ENCODE results near the gene ATP10A. TPM values are rescaled to one million over a fixed set of nuclear protein-coding genes. Genes with fewer than 3 reads are reported as not detected.

Gene ATP10A
- total RNA-seq, 1 donor from 2014 or later: 11.7 TPM

- DNase-seq: no peak
Measured at GRCh38 chr15:25717457-25718168, 145.5 kb downstream of the ATP10A start.

DNA sequence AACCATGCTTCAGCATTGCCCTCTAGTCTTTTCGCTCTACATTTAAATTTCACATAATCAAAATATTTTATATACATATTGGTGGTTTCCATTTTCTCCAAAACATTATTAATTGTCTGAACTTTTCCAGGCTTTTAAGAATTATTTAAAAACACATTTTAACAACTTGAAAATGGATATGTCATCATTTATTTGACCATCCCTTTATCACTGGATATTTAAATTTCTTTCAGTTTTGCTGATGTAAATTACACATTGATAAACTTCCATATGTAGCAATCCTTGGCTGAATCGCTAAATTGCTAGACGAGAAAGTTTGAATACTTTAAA lies 146.0 kb downstream of the ATP10A start:
- DNase-seq: peak; percentile 33

GRCh38 chr15:25716414-25717126 lies 146.6 kb downstream of the ATP10A start:
- no peak for DNase-seq

DNA sequence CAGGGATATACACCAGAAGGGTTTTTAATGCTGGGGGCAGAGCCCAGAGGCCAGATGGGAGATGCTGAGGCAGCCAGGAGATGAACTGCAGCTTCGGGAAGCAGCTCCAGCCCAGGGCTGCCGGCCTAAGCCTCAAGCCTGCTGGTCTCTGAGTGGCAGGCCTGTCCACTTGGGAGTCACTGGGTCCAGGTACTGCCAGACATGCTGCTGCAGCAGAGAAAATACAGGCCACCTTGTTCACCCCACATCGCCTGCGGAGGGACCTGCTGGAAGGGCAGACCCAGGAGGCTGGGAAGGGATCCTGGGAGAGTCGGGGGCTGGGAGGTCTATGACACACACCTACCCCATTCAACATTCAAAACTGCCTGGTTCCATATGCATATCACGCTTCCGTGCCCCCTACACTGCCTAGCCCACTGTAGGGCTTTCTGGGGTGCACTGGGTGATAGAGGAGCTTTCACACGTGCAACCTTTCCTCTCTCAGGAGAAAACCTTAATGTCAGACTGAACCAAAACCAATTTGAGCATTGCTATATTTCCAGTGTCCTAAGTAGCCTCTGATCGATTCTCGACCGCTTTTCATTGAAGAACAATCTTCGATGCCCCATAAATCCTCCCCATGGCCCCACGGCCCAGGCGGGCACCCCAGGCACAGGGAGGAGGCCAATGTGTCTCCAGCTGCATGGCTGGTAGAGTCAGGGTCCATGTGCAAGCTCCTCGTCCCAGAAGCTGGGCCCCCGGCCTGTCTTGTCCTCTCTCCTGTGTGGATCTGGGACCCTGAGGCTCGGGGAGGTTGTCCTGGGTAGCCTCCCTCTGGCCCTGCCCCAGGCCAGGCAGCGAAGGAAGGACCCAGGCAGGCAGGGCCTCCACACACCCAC lies 147.4 kb downstream of the ATP10A start:
- no peak for DNase-seq

GRCh38 chr15:25714538-25714840 lies 148.6 kb downstream of the ATP10A start:
- no peak for DNase-seq

DNA sequence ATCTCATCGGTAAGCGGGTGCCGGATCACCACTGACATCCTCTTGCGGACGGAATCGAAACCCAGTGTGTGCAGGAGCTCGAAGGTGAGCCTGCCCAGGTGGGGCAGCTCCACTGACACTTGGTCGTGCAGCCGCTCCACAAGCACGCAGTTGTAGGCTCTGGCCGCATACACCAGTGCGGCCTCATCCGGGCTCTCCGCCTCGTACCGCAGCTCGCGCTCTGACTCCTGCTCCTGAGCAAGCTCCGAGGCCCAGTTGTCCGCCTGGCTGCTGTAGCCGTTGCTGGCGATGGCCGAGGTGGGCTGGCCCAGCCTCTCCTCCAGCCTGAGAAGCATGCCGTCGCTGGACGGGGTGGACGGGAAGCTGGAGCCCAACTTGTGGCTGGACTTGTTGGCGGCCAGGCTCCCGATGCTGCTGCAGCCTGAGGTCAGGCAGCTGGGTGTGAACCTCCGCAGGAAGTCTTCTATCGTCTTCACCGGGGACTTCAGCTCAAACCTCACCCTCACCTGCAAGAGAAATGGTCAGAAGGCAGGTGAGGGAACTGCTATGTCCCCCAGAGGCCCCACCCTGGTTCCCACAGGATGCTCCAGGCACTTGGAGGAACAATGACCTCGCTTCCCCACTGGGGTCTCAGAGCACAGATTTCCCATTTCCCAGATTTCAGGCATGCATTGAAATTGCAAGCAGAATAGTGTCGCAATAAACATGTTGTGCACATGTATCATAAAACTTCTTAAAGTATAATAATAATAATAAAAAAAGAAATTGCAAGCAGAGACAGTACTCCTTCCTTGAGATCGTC lies 149.2 kb downstream of the ATP10A start:
- no peak for DNase-seq

GRCh38 chr15:25712961-25713355 lies 150.2 kb downstream of the ATP10A start:
- no peak for DNase-seq

- DNase-seq: no peak
Measured at GRCh38 chr15:25712192-25712960, 150.8 kb downstream of the ATP10A start.

- no peak for DNase-seq
Measured at GRCh38 chr15:25711691-25712090, 151.4 kb downstream of the ATP10A start.

DNA sequence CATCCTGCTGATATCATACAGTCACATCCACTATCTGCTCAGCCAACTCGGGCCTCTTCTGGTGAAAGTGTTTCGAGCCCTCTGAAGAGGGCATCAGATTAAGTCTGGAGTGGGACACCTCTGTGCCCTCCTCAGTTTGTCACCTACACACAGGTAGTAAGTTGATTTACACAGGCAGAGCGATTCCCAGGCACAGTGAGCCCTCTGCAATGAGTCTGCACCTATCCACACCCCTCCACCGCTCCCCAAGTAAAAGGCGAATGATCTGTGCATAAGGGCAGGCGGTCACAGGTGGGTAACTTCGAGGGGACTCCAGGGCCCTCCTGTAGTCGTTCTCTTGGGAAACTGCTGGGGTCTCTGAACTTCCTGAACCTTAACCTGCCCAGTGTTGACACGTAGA lies 152.0 kb downstream of the ATP10A start:
- no peak for DNase-seq

DNA sequence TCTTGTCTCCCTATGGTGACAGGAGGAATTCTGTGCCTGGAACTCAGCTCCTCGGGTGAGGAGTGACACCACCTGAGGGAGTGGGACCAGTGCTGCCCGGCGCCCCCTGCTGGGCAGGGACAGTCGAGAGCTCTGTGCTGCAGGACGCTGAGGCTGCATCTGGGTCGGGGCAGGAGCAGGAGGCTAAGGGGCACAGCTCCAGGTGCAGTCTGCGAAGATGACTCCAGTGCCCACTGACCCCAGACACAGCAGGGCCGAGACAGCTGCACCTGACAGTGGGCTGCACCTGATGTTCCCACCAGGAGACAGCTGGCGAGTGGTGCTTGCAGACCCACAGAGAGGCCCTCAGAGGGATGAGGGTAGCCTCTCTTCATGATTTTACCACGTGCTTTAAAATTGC lies 152.9 kb downstream of the ATP10A start:
- no peak for DNase-seq

DNA sequence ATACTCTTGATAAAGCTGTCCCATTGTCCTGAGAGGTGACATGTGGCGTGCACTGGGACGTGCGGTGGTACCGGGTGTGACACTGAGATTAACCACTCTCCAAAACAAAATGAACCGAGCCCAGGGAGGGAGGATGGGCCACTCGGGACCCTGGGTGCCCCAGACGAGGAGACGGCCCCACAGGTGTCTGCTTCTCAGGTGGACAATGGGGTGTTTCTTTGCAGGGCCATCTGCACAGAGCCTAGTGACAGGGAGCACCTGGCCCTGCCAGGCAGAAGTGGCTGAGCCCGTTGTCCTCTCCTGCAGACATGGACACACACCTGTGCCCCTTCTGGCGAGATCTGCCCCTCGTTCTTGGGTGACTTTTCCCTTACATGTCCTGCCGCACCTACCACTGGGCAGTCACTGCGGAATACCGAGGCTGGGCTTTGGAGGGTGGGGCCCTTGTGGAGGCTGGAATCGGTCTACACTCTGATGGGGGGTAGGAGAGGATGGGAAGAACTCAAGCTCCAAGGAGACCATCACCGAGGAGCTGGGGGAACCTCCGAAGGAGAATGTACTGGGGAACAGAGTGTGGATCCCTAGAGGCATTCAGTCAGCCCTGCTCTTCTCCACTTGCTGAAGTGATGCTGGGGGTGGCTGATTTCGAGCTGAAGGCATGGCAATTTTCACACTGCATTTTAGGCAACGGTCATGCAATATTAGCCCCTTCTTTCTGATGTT lies 153.5 kb downstream of the ATP10A start:
- DNase-seq: no peak

- DNase-seq: no peak
Measured at GRCh38 chr15:25708391-25708790, 154.7 kb downstream of the ATP10A start.

DNA sequence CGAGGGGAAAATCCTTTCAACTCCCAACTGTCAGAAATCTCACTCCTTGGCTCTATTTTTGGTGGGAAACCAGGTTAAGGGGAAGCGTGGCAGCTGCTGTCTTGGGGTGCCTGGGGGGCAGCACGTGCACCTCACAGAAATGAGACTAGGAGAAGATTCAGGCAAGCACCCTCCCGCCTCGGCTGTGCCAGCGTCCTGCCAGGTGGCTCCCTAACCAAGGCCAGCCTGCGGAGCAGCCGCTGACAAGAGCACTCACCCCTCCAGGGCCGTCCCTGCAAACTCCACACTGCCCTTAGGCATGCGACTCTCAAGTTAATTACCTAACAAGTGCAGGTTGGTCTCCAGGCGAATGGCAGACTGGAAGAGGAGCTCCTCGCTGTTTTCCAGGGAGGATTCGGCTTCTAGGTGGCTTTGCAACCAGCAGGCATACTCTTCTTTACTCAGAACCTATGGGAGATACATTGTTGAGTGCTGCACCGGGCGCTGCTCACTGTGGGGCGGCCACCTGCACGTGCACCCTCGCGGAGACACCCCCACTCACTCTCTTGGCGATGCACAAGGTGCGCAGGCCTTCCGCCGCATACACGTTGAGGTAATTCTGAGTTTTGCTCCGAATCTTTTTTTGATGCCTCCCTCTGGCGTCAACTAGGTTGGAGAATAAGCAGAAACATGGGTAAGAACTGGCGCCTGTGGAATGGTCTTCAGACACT lies 155.3 kb downstream of the ATP10A start:
- no peak for DNase-seq

DNA sequence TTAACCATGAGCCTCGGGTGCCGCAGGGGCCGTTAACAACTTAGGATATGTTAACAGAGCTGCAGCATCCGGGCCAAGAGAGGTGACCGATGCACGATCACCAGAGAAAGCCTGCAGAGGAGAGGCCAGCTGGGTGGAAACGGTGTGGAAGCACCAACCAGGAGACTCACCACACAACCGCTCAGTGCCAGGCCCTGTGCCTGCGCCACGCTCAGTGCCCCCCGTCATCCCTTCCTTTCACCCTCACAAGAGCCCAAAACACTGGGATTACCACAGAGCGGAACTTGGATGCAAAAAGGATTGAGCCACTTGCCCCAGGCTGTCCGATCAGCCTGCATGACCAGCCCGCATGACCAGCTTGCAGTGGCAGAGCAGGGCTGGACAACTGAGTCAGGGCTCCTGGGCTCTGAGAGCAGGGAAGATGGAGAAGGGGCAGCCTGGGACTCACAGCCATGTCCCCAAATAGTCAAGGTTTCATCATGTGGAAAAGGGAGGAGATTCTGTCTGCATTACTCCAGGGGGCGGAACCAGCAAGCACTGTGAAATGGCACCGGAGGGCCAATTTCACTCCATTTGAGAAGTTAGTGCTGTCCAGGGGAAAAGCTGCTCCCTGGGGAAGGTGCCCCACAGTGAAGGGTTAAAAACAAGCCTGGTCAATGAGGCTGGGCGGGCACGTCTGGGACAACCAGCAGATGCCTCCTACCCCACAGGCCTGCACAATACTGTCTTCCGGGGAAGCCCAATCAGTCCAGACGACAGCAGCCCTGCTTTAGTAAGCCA lies 156.8 kb downstream of the ATP10A start:
- no peak for DNase-seq

GRCh38 chr15:25705433-25706115 lies 157.6 kb downstream of the ATP10A start:
- no peak for DNase-seq

- DNase-seq: no peak
Measured at GRCh38 chr15:25703726-25704125, 159.4 kb downstream of the ATP10A start.

- no peak for DNase-seq
Measured at GRCh38 chr15:25701721-25702465, 161.2 kb downstream of the ATP10A start.

All from skin of body (tissue), 2 donors.